Measurements from ENCODE around the gene HGF. TPM values are rescaled to one million over a fixed set of nuclear protein-coding genes. Genes with fewer than 3 reads are reported as not detected.
A peak's percentile ranks its signal among the peaks of the same experiment; 100 is the strongest.

The HGF gene
- total and polyA plus RNA-seq, 2 of the 8 experiments (the other 6 are each of a cell fraction or from before 2014, with no cell fraction given) = 0.05 to 0.60 TPM

GRCh38 chr7:81761821-81762220 is 8.0 kb downstream of the HGF start:
- DNase-seq (ENCODE audit: low read depth in 1 of 2, low spot score in 2 of 2) (no peak), FAIRE-seq (peak; percentile 63)
- Histone ChIP-seq H3K27ac (ENCODE audit: low read depth, low read length) (no peak overlapping the region), H3K18ac (ENCODE audit: extremely low read depth, low read length) (no peak overlapping the region), H3K4me2 (ENCODE audit: insufficient read depth in 1 of 2, low read depth in 2 of 2, low read length in 2 of 2) (no peak overlapping the region), H3K36me3 (ENCODE audit: control insufficient read depth in 2 of 4, insufficient read depth in 4 of 4, low read length in 3 of 4) (no peaks in the 10 kb centered on the region), H3K4me1 (replicated peaks in 1 of 4; ENCODE audit: control insufficient read depth in 3 of 4, insufficient read depth in 4 of 4, low read length in 3 of 4) (peaks cover 0 to 3% (median 0%) of the 10 kb centered on the region in 4 experiments; a peak in 2 of 7 replicates), H2BK15ac (ENCODE audit: low read length) (no peak overlapping the region), H2BK120ac (replicated peaks; ENCODE audit: low read depth, low read length) (no peak overlapping the region), H2BK12ac (ENCODE audit: low read depth, low read length) (no peak overlapping the region), H2BK5ac (ENCODE audit: low read depth, low read length) (no peak overlapping the region), H3K4ac (replicated peaks; ENCODE audit: insufficient read length, low read depth, low read length) (no peak overlapping the region), H3K4me3 (ENCODE audit: extremely low read depth in 1 of 4, insufficient read depth in 2 of 4, low read depth in 3 of 4, low read length in 4 of 4) (no peak overlapping the region), H4K20me1 (replicated peaks in 1 of 2; ENCODE audit: control insufficient read depth in 1 of 2, insufficient read depth in 2 of 2, low read length in 2 of 2) (no peaks in the 10 kb centered on the region), H3K79me2 (ENCODE audit: control insufficient read depth in 1 of 2, insufficient read depth in 2 of 2, low read length in 2 of 2) (no peaks in the 10 kb centered on the region), H4K5ac (ENCODE audit: insufficient read length, low read depth, low read length) (no peak overlapping the region), H3K79me1 (ENCODE audit: low read depth, low read length) (no peaks in the 10 kb centered on the region), H2AFZ (ENCODE audit: low read length) (no peak overlapping the region), H2BK20ac (ENCODE audit: low read length) (no peak overlapping the region), H3K23ac (ENCODE audit: insufficient read length) (no peak overlapping the region), H3K14ac (ENCODE audit: insufficient read length) (no peak overlapping the region), H3K9ac (replicated peaks in 1 of 4; ENCODE audit: extremely low read depth in 1 of 4, low read depth in 3 of 4, low read length in 3 of 4) (no peak overlapping the region), H2AK5ac (ENCODE audit: low read depth, low read length) (no peak overlapping the region), H4K8ac (ENCODE audit: extremely low read depth, insufficient read depth, low read length) (no peak overlapping the region), H4K91ac (replicated peaks; ENCODE audit: insufficient read length, low read length) (no peak overlapping the region), H3K56ac (replicated peaks; ENCODE audit: insufficient read length, low read depth, low read length) (no peak overlapping the region), H3K9me3 (ENCODE audit: insufficient read depth in 2 of 2, low read depth in 1 of 2, low read length in 1 of 2) (no peaks in the 10 kb centered on the region; a peak in 1 of 4 replicates), H3K23me2 (ENCODE audit: low read depth, low read length) (no peaks in the 10 kb centered on the region; the same call in 1 of the 2 replicates), H3K27me3 (replicated peaks in 1 of 4; ENCODE audit: control insufficient read depth in 3 of 4, extremely low read depth in 1 of 4, insufficient read depth in 3 of 4, low read length in 3 of 4) (no peaks in the 10 kb centered on the region)
- 27% methylated on average over 1 of the region's 2 CpGs; no CpG with 5 or more reads in 1 of the 2 experiments for WGBS, 2 experiments (ENCODE audit: extremely low coverage in 1 of 2, insufficient coverage in 1 of 2, insufficient read length in 1 of 2, insufficient replicate concordance in 2 of 2, low coverage in 1 of 2, low lambda C conversion rate in 2 of 2, missing lambda C conversion rate in 1 of 2)
- ChIA-PET CTCF (ENCODE audit: partially characterized antibody) (interaction anchor here (1.2 kb wide), 1 partner anchor 260 kb away, joined by 3 read pairs; no protein-coding TSS in a partner anchor), POLR2A (ENCODE audit: partially characterized antibody) (interaction anchor here (0.6 kb wide), 1 partner anchor 89 kb away, joined by 3 read pairs; no protein-coding TSS in a partner anchor)
- peak; percentile 74 for TF ChIP-seq NANOG (IDR thresholded peaks at IDR 0.05; ENCODE audit: insufficient read depth, low read depth, low read length, poor library complexity, severe bottlenecking)
- TF ChIP-seq BRCA1 (IDR thresholded peaks at IDR 0.05; ENCODE audit: low read depth, low read length) = no peak
- TF ChIP-seq SAP30 (IDR thresholded peaks at IDR 0.05; ENCODE audit: insufficient read depth, insufficient replicate concordance, low read length) = no peak
- TF ChIP-seq CREB1 (IDR thresholded peaks at IDR 0.05) = peak; percentile 47; the same call in 1 of the 2 replicates
- no peak for TF ChIP-seq EZH2 (IDR thresholded peaks at IDR 0.05; ENCODE audit: low read depth, low read length, severe bottlenecking)
- TF ChIP-seq GTF2F1 (IDR thresholded peaks at IDR 0.05; ENCODE audit: borderline replicate concordance, low read depth, low read length) = no peak
- TF ChIP-seq CEBPB (IDR thresholded peaks at IDR 0.05; ENCODE audit: low read depth, low read length) = peak; percentile 5; the same call in 1 of the 2 replicates
- TF ChIP-seq KDM4A (IDR thresholded peaks at IDR 0.05; ENCODE audit: low read depth, low read length, severe bottlenecking) = no peak
- no peak for TF ChIP-seq TAF1 (IDR thresholded peaks at IDR 0.05; ENCODE audit: low read depth, low read length)
- peak; percentile 63; the same call in 1 of the 2 replicates for TF ChIP-seq TEAD4 (IDR thresholded peaks at IDR 0.05; ENCODE audit: low read depth, low read length)
- no peak for TF ChIP-seq SRF (IDR thresholded peaks at IDR 0.05; ENCODE audit: low read depth, low read length)
- peak; percentile 26 to 27; a peak in 1 of 4 replicates for TF ChIP-seq HDAC2 (IDR thresholded peaks at IDR 0.05; ENCODE audit: borderline replicate concordance in 1 of 2, low read depth in 2 of 2, low read length in 2 of 2)
- no peak for TF ChIP-seq POLR2A (IDR thresholded peaks at IDR 0.05; ENCODE audit: control extremely low read depth in 1 of 2, low read depth in 2 of 2, low read length in 2 of 2)
- TF ChIP-seq POLR2AphosphoS5 (IDR thresholded peaks at IDR 0.05; ENCODE audit: low read depth, low read length) = no peak
